D721Med (cell line): ENCODE data around the gene CTNNA3.

Experiments
- DNase-seq: peaks from one replicate; pipeline ENCODE4 v3.0.0; 2011; ENCODE audit warnings: low spot score; ENCODE audit not compliant: insufficient read length
- FAIRE-seq: peaks from 2 replicates; lab custom pipeline; 2011; peaks lifted over from hg19 to GRCh38; lab: Jason Lieb, UNC
- CTCF ChIP-seq: IDR thresholded peaks from 2 replicates; pipeline ENCODE4 v1.5.1; 2012; ENCODE audit warnings: mild to moderate bottlenecking, control low read depth; ENCODE audit not compliant: insufficient read depth; ENCODE audit errors: missing control alignments

CTNNA3 gene

GRCh38 chr10:66823301-66823700, 872.7 kb downstream of the CTNNA3 start:
- TF ChIP-seq CTCF: no peak
- DNase-seq (no peak), FAIRE-seq (no peak)

GRCh38 chr10:66822801-66823200, 873.2 kb downstream of the CTNNA3 start:
- no peak for TF ChIP-seq CTCF
- no peak for DNase-seq
- no peak for FAIRE-seq

GRCh38 chr10:66819691-66820090, 876.3 kb downstream of the CTNNA3 start:
- FAIRE-seq (no peak), DNase-seq (no peak)
- no peak for TF ChIP-seq CTCF

GRCh38 chr10:66813122-66813521, 882.9 kb downstream of the CTNNA3 start:
- DNase-seq: no peak
- no peak for FAIRE-seq

GRCh38 chr10:66811211-66811610, 884.8 kb downstream of the CTNNA3 start:
- DNase-seq (no peak), FAIRE-seq (no peak)
- no peak for TF ChIP-seq CTCF

More at GRCh38 chr10:66813122-66813521, 882.9 kb downstream of the CTNNA3 start:
- no peak for TF ChIP-seq CTCF

GRCh38 chr10:66809402-66809801, 886.6 kb downstream of the CTNNA3 start:
- TF ChIP-seq CTCF: no peak
- FAIRE-seq: no peak
- no peak for DNase-seq

GRCh38 chr10:66805612-66806011, 890.4 kb downstream of the CTNNA3 start:
- no peak for TF ChIP-seq CTCF
- no peak for DNase-seq
- FAIRE-seq: no peak
